Body of pancreas (tissue), 4 donors: Measurements from ENCODE around the gene HDGFL3. TPM values are rescaled to one million over a fixed set of nuclear protein-coding genes. Genes with fewer than 3 reads are reported as not detected.
A peak's percentile ranks its signal among the peaks of the same experiment; 100 is the strongest.

ENCODE experiments used
- ATAC-seq: fragments of 150-250 bp; one replicate; pipeline ENCODE4 v1.9.1; 2016
- DNase-seq, 4 donors: peaks; one replicate each; pipeline ENCODE4 v3.0.0-alpha.2; 2019
- H3K27ac ChIP-seq, 4 donors: fragments of 200-600 bp; sonication (generic); 1 replicate in 3 of 4; 2 replicates in 1 of 4; pipeline versions ENCODE4 v1.5.1 to v1.6.1; 2016 to 2019; ENCODE audit warnings: mild to moderate bottlenecking in 1 of 4, mixed read lengths in 1 of 4, moderate library complexity in 1 of 4
- H3K27me3 ChIP-seq, 2 donors: fragments of 200-600 bp; sonication (generic); one replicate each; pipeline ENCODE4 v1.6.0; 2016; ENCODE audit warnings: mild to moderate bottlenecking in 1 of 2
- H3K36me3 ChIP-seq, 2 donors: fragments of 200-600 bp; sonication (generic); replicated peaks in 1 of 2; 2 replicates each; pipeline ENCODE4 v1.5.1; 2016; ENCODE audit warnings: low read depth in 2 of 2; ENCODE audit not compliant: insufficient read depth in 1 of 2
- H3K4me1 ChIP-seq: fragments of 200-600 bp; sonication (generic); one replicate; pipeline ENCODE4 v1.6.0; 2016
- H3K4me3 ChIP-seq, 2 donors: fragments of 200-600 bp; sonication (generic); 1 replicate in 1 of 2; 2 replicates in 1 of 2; pipeline ENCODE4 v1.5.1; 2016 to 2019
- H3K9me3 ChIP-seq, 3 donors: fragments of 200-600 bp; sonication (generic); 1 replicate in 2 of 3; 2 replicates in 1 of 3; pipeline ENCODE4 v1.5.1; 2016
- POLR2A ChIP-seq, 3 donors: fragments of 450-650 bp; IDR thresholded peaks; one replicate each; pipeline ENCODE4 v1.6.1; 2016; ENCODE audit warnings: antibody characterized with exemption in 3 of 3, mild to moderate bottlenecking in 2 of 3
- WGBS, 2 donors: methylation state at CpG; one replicate each; pipeline ENCODE4 v1.1.5; 2017; 5-methylcytosine and 5-hydroxymethylcytosine counted together
- intact Hi-C: fragments of 100-400 bp; cut with DNase I; formaldehyde crosslinking; loops from one replicate; pipeline ENCODE4 v1.15.1; 2023
- total RNA-seq, 2 donors: library from RNA; depleted of rRNA; stranded (reverse); fragments of >200 nt; gene quantifications; one replicate each; pipeline ENCODE4 v1.1.0, GENCODE V29; 2016
- TF ChIP-seq, protein P1 (sequence below), 7 experiments: fragments of 450-650 bp in 4 of 7; fragments of 200-600 bp in 3 of 7; sonication (generic) in 3 of 7; IDR thresholded peaks; one replicate each; pipeline ENCODE4 v1.5.1; 2016 to 2019; ENCODE audit warnings: antibody characterized with exemption in 7 of 7

HDGFL3 gene
- total RNA-seq, 2 donors from 2014 or later, result 10.4 to 22.7 TPM

DNA sequence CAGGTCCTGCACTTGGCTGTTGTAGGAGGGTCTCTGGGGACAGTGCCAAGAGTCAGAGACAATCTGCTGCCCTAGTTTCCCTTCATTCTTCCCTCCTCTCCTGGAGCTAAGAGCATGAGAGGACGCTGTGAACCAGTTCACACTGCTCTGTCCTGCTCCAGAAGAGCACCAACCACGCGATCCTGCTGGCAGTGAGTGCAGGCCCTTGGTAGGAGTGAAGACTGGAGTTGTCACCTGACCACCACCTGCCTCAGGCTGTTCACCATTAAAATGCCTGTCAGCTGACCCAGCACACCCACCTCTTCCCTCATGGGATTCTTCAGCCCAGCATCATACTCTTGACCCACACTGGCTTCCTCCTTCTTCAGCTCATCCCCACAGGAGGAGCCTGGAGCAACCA, 97.2 kb downstream of the HDGFL3 start:
- intact Hi-C loops, result no loop called here
- H3K9me3 ChIP-seq, result no peaks in the 10 kb centered on the region
- no peak overlapping the region for H3K4me3 ChIP-seq
- peaks cover 0 to 22% of the 10 kb centered on the region in 2 donors for H3K27me3 ChIP-seq
- H3K4me1 ChIP-seq, result peaks cover 14% of the 10 kb centered on the region
- TF ChIP-seq POLR2A (IDR thresholded peaks at IDR 0.05), result no peak
- TF ChIP-seq, protein P1, sequence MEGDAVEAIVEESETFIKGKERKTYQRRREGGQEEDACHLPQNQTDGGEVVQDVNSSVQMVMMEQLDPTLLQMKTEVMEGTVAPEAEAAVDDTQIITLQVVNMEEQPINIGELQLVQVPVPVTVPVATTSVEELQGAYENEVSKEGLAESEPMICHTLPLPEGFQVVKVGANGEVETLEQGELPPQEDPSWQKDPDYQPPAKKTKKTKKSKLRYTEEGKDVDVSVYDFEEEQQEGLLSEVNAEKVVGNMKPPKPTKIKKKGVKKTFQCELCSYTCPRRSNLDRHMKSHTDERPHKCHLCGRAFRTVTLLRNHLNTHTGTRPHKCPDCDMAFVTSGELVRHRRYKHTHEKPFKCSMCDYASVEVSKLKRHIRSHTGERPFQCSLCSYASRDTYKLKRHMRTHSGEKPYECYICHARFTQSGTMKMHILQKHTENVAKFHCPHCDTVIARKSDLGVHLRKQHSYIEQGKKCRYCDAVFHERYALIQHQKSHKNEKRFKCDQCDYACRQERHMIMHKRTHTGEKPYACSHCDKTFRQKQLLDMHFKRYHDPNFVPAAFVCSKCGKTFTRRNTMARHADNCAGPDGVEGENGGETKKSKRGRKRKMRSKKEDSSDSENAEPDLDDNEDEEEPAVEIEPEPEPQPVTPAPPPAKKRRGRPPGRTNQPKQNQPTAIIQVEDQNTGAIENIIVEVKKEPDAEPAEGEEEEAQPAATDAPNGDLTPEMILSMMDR (IDR thresholded peaks at IDR 0.05), result no peak
- H3K36me3 ChIP-seq, result no peaks in the 10 kb centered on the region
- ATAC-seq, result no peak
- no peak for DNase-seq
- WGBS, 2 donors, result 65% methylated on average over 3 of the region's 3 CpGs; no CpG with 5 or more reads in 1 of the 2 donors
- no peak overlapping the region for H3K27ac ChIP-seq

DNA sequence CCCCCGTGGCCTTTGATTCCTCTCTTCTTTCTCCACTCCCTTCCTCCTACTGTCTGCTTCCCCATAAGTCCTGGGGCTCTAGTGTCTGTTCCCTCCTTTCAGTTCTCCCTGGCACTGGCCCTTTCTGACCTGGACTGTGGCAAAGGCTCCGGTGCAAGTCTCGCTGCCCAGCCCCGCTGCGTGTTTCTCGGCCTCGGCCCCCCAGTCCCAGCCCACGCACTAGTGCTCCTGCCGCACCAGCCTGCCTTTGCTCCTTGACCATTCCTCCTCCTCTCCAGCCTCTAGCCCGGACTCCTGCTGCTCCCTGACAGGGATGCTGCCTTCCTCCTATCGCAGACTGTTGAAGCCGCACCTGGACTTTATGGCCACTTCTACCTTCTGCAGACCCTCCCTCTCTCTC, 98.1 kb downstream of the HDGFL3 start:
- WGBS, 2 donors, result 67 to 79% methylated on average over 12 of the region's 12 CpGs
- H3K36me3 ChIP-seq, result no peaks in the 10 kb centered on the region
- peaks cover 0 to 22% of the 10 kb centered on the region in 2 donors for H3K27me3 ChIP-seq
- TF ChIP-seq, protein P1 (IDR thresholded peaks at IDR 0.05), result no peak
- no peak for TF ChIP-seq POLR2A (IDR thresholded peaks at IDR 0.05)
- H3K4me1 ChIP-seq, result peaks cover 14% of the 10 kb centered on the region
- H3K4me3 ChIP-seq, result no peak overlapping the region
- no peak overlapping the region for H3K27ac ChIP-seq
- intact Hi-C loops, result no loop called here
- ATAC-seq (no peak), DNase-seq (no peak)
- H3K9me3 ChIP-seq, result no peaks in the 10 kb centered on the region

DNA sequence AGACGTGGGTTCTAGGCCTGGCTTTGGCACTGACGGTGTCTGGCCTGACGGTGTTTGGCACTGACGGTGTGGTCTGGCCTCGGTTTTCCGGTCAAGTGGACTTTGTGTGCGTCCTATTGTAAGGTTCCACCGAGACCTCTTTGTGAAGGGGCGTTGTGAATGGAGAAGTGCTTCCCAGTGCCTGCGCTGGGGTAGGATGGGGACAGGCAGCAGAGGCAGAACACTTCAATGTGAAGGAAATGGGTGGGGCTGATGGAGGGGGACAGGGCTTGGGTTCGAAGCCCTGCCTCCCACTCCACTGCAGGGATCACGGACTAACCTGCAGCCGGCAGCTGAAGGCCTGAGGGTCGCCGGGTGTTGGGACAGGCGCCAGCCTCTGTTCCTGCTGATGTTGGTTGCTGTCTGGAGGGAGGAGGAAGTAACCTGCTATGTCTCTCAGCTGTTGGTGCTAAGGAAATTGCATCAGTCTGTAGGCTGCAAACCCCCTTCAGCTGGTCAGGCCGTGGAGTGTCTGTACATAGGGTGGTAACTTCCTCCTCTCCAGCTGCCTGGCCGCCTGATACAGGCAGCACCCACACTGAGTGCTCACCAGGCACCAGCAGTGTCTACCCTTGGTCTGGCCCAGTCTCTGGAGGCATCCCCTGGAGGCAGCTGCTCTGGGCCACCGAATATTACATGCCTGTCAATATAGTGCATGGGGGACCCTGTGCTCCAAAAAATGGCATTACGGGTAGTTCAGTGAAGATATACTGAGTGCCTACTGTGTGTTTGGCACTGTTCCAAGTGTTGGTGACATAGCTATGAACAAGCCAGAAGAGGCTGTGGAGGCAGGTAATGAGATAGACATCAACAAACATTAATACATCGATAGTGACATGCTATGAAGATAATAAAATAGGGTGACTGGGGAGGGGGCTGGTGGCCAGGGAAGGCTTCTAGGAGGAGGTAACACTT, 99.1 kb downstream of the HDGFL3 start:
- TF ChIP-seq, protein P1 (IDR thresholded peaks at IDR 0.05), result no peak
- TF ChIP-seq POLR2A (IDR thresholded peaks at IDR 0.05), result peak in 2 of 3 donors; percentile 25 to 69
- Histone ChIP-seq H3K4me3 (no peak overlapping the region), H3K27ac (peak overlapping the region in 3 of 4 donors; percentile 13 to 74 (median 29)), H3K4me1 (peaks cover 14% of the 10 kb centered on the region), H3K27me3 (peaks cover 0 to 22% of the 10 kb centered on the region in 2 donors), H3K36me3 (no peaks in the 10 kb centered on the region), H3K9me3 (no peaks in the 10 kb centered on the region)
- intact Hi-C loops, result no loop called here
- ATAC-seq, result peak; percentile 52
- WGBS, 2 donors, result 37 to 54% methylated on average over 19 to 21 of the region's 21 CpGs
- DNase-seq, result peak in 3 of 4 donors; percentile 15 to 77 (median 21)

DNA sequence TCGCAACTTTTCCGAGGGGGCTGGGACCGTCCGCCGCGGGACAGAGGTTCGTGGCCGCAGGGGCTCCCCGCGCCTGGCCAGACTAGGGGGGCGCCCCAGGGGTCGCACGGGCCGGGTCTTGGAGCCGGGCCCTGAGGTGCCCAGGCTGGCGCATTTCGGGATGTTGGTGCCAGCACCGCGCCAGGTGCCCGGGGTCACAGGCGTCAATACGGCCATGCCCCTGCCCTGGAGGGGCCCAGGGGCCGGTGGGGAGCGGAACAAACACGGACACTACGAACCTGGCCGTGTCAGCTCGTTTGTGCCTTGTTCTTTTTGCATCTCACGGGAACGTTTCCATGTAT, 99.8 kb downstream of the HDGFL3 start:
- intact Hi-C loops, result no loop called here
- Histone ChIP-seq H3K36me3 (no peaks in the 10 kb centered on the region), H3K4me1 (peaks cover 14% of the 10 kb centered on the region), H3K4me3 (peak overlapping the region in 1 of 2 donors; percentile 1), H3K9me3 (no peaks in the 10 kb centered on the region), H3K27me3 (peaks cover 0 to 22% of the 10 kb centered on the region in 2 donors), H3K27ac (peak overlapping the region in 1 of 4 donors; percentile 74)
- TF ChIP-seq POLR2A (IDR thresholded peaks at IDR 0.05), result no peak
- TF ChIP-seq, protein P1 (IDR thresholded peaks at IDR 0.05), result no peak
- ATAC-seq (no peak), DNase-seq (no peak)
- WGBS, 2 donors, result 8 to 11% methylated on average over 16 to 25 of the region's 30 CpGs
